ENCODE data around the gene SHOX. TPM values are rescaled to one million over a fixed set of nuclear protein-coding genes. Genes with fewer than 3 reads are reported as not detected.
A peak's percentile ranks its signal among the peaks of the same experiment; 100 is the strongest.

Gene SHOX
- total RNA-seq, 6 experiments from 2014 or later: not detected

DNA sequence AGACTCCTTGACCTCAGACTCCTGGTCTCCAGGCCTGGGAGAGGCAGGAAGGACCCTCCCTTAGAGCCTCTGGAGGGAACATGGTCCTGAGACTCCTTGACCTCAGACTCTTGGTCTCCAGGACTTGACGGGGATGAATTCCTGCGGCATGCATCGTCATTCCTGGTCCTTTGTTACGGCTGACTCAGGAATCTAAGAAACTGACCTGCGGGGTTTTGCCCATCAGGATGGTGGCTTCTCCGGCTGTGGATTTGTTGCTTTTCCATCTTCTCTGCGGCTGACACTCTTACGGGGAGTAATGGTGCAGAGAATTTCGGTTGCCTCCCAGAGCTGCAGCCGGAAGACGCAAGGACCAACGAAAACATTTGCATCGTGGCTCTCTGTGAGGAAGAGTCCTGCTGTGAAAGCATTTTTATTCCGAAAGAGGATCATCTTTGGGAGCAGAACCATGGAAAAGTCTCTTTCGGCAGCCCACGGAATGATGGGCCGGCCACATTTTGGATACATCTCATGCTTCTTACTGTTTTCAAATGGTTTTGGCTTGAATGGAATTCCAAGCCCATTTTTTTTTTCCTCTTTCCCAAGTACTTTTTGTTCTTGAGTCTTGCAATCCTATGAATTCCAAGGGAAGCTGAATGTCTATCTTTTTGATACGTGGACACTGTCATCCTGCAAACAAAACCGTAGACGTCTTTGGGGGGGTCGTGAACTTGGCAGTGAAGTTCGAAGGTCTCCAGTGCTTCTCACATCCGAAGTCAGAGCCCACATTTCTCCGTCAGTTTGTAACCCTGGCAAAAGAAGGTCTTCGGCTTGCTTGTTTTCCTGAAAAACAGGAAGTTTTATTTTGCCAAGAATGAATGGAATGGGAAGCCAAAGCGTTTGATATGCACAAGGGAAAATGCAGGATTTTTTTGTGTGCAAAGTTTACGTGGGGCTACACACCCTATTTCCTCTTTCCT, 36.5 kb downstream of the SHOX start:
- no peaks in the 10 kb centered on the region for H3K4me1 ChIP-seq
- no peak overlapping the region for H3K27ac ChIP-seq
- DNase-seq (no peak), ATAC-seq (peak in 2 of 4 donors; percentile 70)
- intact Hi-C loops (cut with DNase I): no loop called here
- H3K36me3 ChIP-seq: no peaks in the 10 kb centered on the region
- H3K4me3 ChIP-seq: no peak overlapping the region
- WGBS (ENCODE audit: insufficient coverage, low coverage, low lambda C conversion rate, missing lambda C conversion rate): 37% methylated on average over 19 of the region's 27 CpGs
- H3K9me3 ChIP-seq: no peaks in the 10 kb centered on the region
- no peak for TF ChIP-seq CTCF (IDR thresholded peaks at IDR 0.05)
- no peak for TF ChIP-seq POLR2A (IDR thresholded peaks at IDR 0.05)
- no peaks in the 10 kb centered on the region for H3K27me3 ChIP-seq

GRCh38 chrX:670645-671044, 40.1 kb downstream of the SHOX start:
- WGBS (ENCODE audit: insufficient coverage, low coverage, low lambda C conversion rate, missing lambda C conversion rate): 22% methylated on average over 12 of the region's 13 CpGs
- intact Hi-C loops (cut with DNase I): no loop called here
- ATAC-seq: no peak

GRCh38 chrX:672931-673330, 42.3 kb downstream of the SHOX start:
- TF ChIP-seq CTCF (IDR thresholded peaks at IDR 0.05) (no peak), POLR2A (IDR thresholded peaks at IDR 0.05) (no peak)
- no peak for ATAC-seq
- intact Hi-C loops (cut with DNase I): no loop called here

More at GRCh38 chrX:670645-671044, 40.1 kb downstream of the SHOX start:
- Histone ChIP-seq H3K36me3 (no peaks in the 10 kb centered on the region), H3K27ac (no peak overlapping the region), H3K9me3 (no peaks in the 10 kb centered on the region), H3K4me3 (no peak overlapping the region), H3K27me3 (no peaks in the 10 kb centered on the region), H3K4me1 (no peaks in the 10 kb centered on the region)
- DNase-seq: no peak
- TF ChIP-seq CTCF (IDR thresholded peaks at IDR 0.05) (no peak), POLR2A (IDR thresholded peaks at IDR 0.05) (no peak)

DNA sequence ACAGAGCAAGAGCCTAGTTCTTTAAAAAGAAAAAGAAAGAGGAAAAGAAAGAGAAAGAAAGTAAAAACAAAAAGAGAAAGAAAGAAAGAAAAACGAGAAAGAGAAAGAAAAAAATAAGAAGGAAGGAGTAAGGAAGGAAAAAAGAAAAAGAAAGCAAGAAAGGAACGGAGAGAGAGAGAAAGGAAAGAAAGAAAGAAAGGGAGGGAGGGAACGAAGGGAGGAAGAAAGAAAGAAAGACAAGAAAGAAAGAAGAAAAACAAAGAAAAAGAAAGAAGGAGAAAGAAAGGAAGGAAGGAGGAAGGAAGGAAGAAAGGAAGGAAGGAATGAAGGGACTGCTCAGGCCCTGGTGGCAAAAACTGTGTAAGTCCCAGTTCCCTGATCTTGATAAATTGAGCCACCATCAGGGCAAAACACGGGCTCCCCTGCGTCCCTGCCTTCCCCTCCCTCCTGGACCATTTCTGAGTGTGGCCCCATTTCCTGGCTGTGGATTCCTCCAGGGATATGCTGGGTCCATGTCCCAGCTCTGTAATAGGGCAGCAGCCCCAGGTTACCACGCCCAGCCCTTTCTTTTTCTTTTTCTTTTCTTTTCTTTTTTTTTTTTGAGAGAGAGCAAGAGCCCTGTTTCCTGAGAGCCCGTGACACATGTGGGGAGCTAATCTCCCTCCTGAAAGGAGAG, 44.8 kb downstream of the SHOX start:
- no peaks in the 10 kb centered on the region for H3K4me1 ChIP-seq
- DNase-seq (no peak), ATAC-seq (no peak)
- no peaks in the 10 kb centered on the region for H3K9me3 ChIP-seq
- H3K4me3 ChIP-seq: no peak overlapping the region
- no peak overlapping the region for H3K27ac ChIP-seq
- no peak for TF ChIP-seq POLR2A (IDR thresholded peaks at IDR 0.05)
- TF ChIP-seq CTCF (IDR thresholded peaks at IDR 0.05): no peak
- no peaks in the 10 kb centered on the region for H3K36me3 ChIP-seq
- WGBS (ENCODE audit: insufficient coverage, low coverage, low lambda C conversion rate, missing lambda C conversion rate): 15% methylated on average over 6 of the region's 7 CpGs
- no peaks in the 10 kb centered on the region for H3K27me3 ChIP-seq
- intact Hi-C loops (cut with DNase I): no loop called here

More at GRCh38 chrX:672931-673330, 42.3 kb downstream of the SHOX start:
- Histone ChIP-seq H3K4me1 (no peaks in the 10 kb centered on the region), H3K27me3 (no peaks in the 10 kb centered on the region), H3K36me3 (no peaks in the 10 kb centered on the region), H3K4me3 (no peak overlapping the region), H3K27ac (no peak overlapping the region), H3K9me3 (no peaks in the 10 kb centered on the region)
- WGBS (ENCODE audit: insufficient coverage, low coverage, low lambda C conversion rate, missing lambda C conversion rate): 41% methylated on average over 5 of the region's 7 CpGs
- no peak for DNase-seq

Measured in right lobe of liver (tissue), 6 donors.